Immature natural killer cell (primary cell): ENCODE data around the gene ASTN1. TPM values are rescaled to one million over a fixed set of nuclear protein-coding genes. Genes with fewer than 3 reads are reported as not detected.

Experiments used
- DNase-seq, 3 donors: peaks; one replicate each; pipeline ENCODE4 v3.0.0; 2022; ENCODE audit warnings: mixed read lengths in 1 of 3
- H3K27ac Mint-ChIP-seq, 6 donors: one replicate each; pipeline ENCODE4 v1.8.0; 2020; ENCODE audit warnings: mixed read lengths in 6 of 6, mild to moderate bottlenecking in 5 of 6, inconsistent platforms in 4 of 6, moderate library complexity in 3 of 6
- H3K27me3 Mint-ChIP-seq, 3 donors: one replicate each; pipeline ENCODE4 v1.8.0; 2020 to 2021; ENCODE audit warnings: low read depth in 3 of 3, mild to moderate bottlenecking in 3 of 3, mixed read lengths in 3 of 3, moderate library complexity in 3 of 3, inconsistent platforms in 1 of 3
- H3K36me3 Mint-ChIP-seq, 3 donors: one replicate each; pipeline ENCODE4 v1.8.0; 2020; ENCODE audit warnings: mixed read lengths in 3 of 3, inconsistent platforms in 2 of 3, mild to moderate bottlenecking in 2 of 3
- H3K4me1 Mint-ChIP-seq, 2 donors: one replicate each; pipeline ENCODE4 v1.8.0; 2020; ENCODE audit warnings: inconsistent platforms in 2 of 2, mild to moderate bottlenecking in 2 of 2, mixed read lengths in 2 of 2, moderate library complexity in 1 of 2
- H3K4me3 Mint-ChIP-seq, 5 donors: one replicate each; pipeline ENCODE4 v1.8.0; 2020; ENCODE audit warnings: mild to moderate bottlenecking in 5 of 5, mixed read lengths in 5 of 5, inconsistent platforms in 3 of 5, moderate library complexity in 3 of 5
- H3K9me3 Mint-ChIP-seq, 6 donors: one replicate each; pipeline ENCODE4 v1.8.0; 2020; ENCODE audit warnings: mild to moderate bottlenecking in 6 of 6, mixed read lengths in 6 of 6, inconsistent platforms in 4 of 6, moderate library complexity in 3 of 6
- polyA plus RNA-seq, 3 donors: library from polyadenylated mRNA; unstranded; fragments of 300-500 nt; fragmentation: Illumina TruSeq; gene quantifications; one replicate each; pipeline ENCODE4 v1.2.3, GENCODE V29; 2021

The ASTN1 gene
- polyA plus RNA-seq, 3 donors from 2014 or later: not detected

GRCh38 chr1:177023726-177024125 is 140.8 kb downstream of the ASTN1 start:
- Mint-ChIP-seq H3K27me3 (no peaks in the 10 kb centered on the region), H3K27ac (no peak overlapping the region), H3K9me3 (peaks cover 0 to 9% (median 2%) of the 10 kb centered on the region in 6 donors), H3K4me3 (no peak overlapping the region), H3K4me1 (no peaks in the 10 kb centered on the region), H3K36me3 (no peaks in the 10 kb centered on the region)
- DNase-seq: no peak

- H3K27ac Mint-ChIP-seq: no peak overlapping the region
- no peaks in the 10 kb centered on the region for H3K4me1 Mint-ChIP-seq
- H3K4me3 Mint-ChIP-seq: no peak overlapping the region
- no peak for DNase-seq
- no peaks in the 10 kb centered on the region for H3K27me3 Mint-ChIP-seq
- no peaks in the 10 kb centered on the region for H3K36me3 Mint-ChIP-seq
- peaks cover 0 to 9% (median 2%) of the 10 kb centered on the region in 6 donors for H3K9me3 Mint-ChIP-seq
These were observed 141.3 kb downstream of the ASTN1 start for GRCh38 chr1:177023249-177023648.

DNA sequence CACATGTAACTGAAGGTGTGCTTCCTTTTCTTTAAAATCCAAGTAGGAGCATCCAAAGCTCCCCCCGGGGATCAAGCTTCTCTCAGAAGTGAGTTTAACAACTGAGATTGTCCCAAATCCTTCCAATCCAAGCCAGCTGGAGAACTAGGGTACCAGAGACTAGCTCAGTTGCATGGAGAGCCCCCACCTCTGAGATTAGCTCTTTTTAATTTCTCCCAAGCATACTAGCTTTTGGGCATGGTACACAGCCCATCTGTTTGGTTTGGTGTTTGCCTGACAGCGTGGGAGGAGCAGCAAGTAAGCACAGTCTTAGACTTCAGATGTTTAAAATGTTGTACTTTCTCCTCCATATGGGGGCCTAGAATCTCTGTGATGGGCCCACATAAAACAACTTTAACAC is 142.8 kb downstream of the ASTN1 start:
- Mint-ChIP-seq H3K4me3 (no peak overlapping the region), H3K4me1 (no peaks in the 10 kb centered on the region), H3K27me3 (no peaks in the 10 kb centered on the region), H3K27ac (no peak overlapping the region), H3K36me3 (no peaks in the 10 kb centered on the region), H3K9me3 (peaks cover 0 to 4% (median 2%) of the 10 kb centered on the region in 6 donors)
- DNase-seq: no peak

DNA sequence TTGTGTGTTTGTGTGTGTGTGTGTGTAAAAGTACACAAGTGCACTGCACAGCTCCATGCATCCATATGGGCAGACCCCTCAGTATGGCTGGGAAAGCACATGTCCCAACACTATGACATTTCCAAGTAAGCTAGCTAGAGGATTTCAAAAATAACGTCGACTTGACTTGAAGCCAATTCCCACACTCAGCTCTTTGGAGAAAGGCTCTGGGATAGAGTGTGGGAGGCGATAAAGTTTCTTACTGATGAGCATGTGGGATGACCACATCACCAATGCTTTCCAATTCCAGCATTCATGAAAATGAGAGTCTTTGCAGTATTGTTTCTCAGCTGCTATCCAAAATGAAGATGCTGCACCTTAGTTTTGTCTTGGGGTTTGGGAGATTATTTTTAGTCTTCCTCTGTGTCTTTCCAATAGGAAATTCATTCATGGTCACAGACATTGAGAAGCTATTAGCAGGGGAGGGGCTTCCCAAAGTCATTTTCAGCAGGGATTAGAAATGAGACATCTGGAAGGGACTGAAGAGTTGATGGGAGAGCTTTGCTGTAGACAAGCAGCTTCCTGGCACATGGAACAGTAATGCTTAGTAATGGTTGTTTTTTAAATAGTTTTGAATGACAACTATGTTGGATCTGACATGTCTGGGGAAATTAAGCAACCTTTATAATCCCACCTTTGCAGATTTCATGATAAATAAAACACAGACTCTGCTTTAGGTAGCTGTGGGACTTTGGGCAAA is 143.5 kb downstream of the ASTN1 start:
- H3K27me3 Mint-ChIP-seq: no peaks in the 10 kb centered on the region
- peaks cover 0 to 6% (median under 1%) of the 10 kb centered on the region in 6 donors for H3K9me3 Mint-ChIP-seq
- H3K4me3 Mint-ChIP-seq: no peak overlapping the region
- no peaks in the 10 kb centered on the region for H3K4me1 Mint-ChIP-seq
- no peaks in the 10 kb centered on the region for H3K36me3 Mint-ChIP-seq
- H3K27ac Mint-ChIP-seq: no peak overlapping the region
- DNase-seq: no peak

- no peaks in the 10 kb centered on the region for H3K36me3 Mint-ChIP-seq
- H3K27ac Mint-ChIP-seq: no peak overlapping the region
- no peaks in the 10 kb centered on the region for H3K4me1 Mint-ChIP-seq
- H3K9me3 Mint-ChIP-seq: peaks cover 0 to 7% (median 2%) of the 10 kb centered on the region in 6 donors
- H3K27me3 Mint-ChIP-seq: no peaks in the 10 kb centered on the region
- DNase-seq: no peak
- H3K4me3 Mint-ChIP-seq: no peak overlapping the region
These were observed 147.1 kb downstream of the ASTN1 start for GRCh38 chr1:177017287-177017852.

DNA sequence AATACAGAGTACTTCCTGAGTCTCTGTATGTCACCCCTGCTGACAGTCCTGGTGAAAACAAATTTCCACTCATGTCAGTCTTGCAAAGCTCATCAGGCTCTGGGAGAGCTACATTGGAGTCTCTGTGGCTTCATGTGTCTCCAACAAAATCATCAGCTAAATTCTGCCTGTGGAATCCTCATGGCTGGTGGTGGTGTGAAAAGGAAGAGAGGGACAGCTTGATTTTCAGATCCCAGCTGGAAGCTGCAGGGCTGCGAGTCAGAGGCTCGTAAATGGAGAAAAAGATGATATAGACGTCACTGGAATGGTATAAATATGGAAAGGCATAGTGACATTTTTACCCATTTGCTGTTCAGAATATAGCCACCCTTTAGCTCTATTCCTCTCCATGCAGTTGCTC is 150.2 kb downstream of the ASTN1 start:
- no peak overlapping the region for H3K4me3 Mint-ChIP-seq
- no peaks in the 10 kb centered on the region for H3K27me3 Mint-ChIP-seq
- peaks cover 0 to 11% (median 4%) of the 10 kb centered on the region in 6 donors for H3K9me3 Mint-ChIP-seq
- H3K4me1 Mint-ChIP-seq: no peaks in the 10 kb centered on the region
- H3K27ac Mint-ChIP-seq: no peak overlapping the region
- DNase-seq: no peak
- no peaks in the 10 kb centered on the region for H3K36me3 Mint-ChIP-seq

GRCh38 chr1:177012342-177012925 is 152.1 kb downstream of the ASTN1 start:
- Mint-ChIP-seq H3K27me3 (no peaks in the 10 kb centered on the region), H3K9me3 (peaks cover 0 to 18% (median 7%) of the 10 kb centered on the region in 6 donors), H3K4me1 (no peaks in the 10 kb centered on the region), H3K27ac (no peak overlapping the region), H3K36me3 (no peaks in the 10 kb centered on the region), H3K4me3 (no peak overlapping the region)
- no peak for DNase-seq

DNA sequence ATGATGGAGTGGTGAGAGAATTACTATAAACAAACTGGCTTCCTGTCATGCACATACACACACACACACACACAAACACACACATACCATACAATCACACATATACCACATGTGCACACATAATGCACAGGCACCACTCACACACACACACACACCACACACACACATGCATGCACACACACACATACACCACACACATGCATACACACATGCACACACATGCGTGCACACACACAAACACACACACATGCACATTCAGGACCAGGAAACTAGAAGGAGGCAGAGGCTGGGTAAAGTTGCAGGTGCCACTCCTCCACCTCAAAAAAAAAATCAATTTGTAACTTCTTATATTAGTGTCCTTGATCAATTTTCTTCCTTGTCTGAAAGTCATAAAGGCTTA is 153.0 kb downstream of the ASTN1 start:
- no peaks in the 10 kb centered on the region for H3K36me3 Mint-ChIP-seq
- H3K27me3 Mint-ChIP-seq: no peaks in the 10 kb centered on the region
- no peak for DNase-seq
- H3K9me3 Mint-ChIP-seq: peaks cover 0 to 19% (median 6%) of the 10 kb centered on the region in 6 donors
- H3K27ac Mint-ChIP-seq: no peak overlapping the region
- H3K4me3 Mint-ChIP-seq: no peak overlapping the region
- no peaks in the 10 kb centered on the region for H3K4me1 Mint-ChIP-seq

GRCh38 chr1:177010211-177010825 is 154.2 kb downstream of the ASTN1 start:
- Mint-ChIP-seq H3K9me3 (peaks cover 0 to 19% (median 5%) of the 10 kb centered on the region in 6 donors), H3K27ac (no peak overlapping the region), H3K4me3 (no peak overlapping the region), H3K4me1 (no peaks in the 10 kb centered on the region), H3K36me3 (no peaks in the 10 kb centered on the region), H3K27me3 (peaks cover 0 to 2% (median 0%) of the 10 kb centered on the region in 3 donors)
- no peak for DNase-seq

- peaks cover 0 to 19% (median 5%) of the 10 kb centered on the region in 6 donors for H3K9me3 Mint-ChIP-seq
- no peaks in the 10 kb centered on the region for H3K4me1 Mint-ChIP-seq
- no peak overlapping the region for H3K27ac Mint-ChIP-seq
- no peaks in the 10 kb centered on the region for H3K36me3 Mint-ChIP-seq
- no peak for DNase-seq
- H3K27me3 Mint-ChIP-seq: peaks cover 0 to 2% (median 0%) of the 10 kb centered on the region in 3 donors
- H3K4me3 Mint-ChIP-seq: no peak overlapping the region
These were observed 155.9 kb downstream of the ASTN1 start for GRCh38 chr1:177008653-177009052.

- peaks cover 0 to 24% (median 5%) of the 10 kb centered on the region in 6 donors for H3K9me3 Mint-ChIP-seq
- H3K4me3 Mint-ChIP-seq: no peak overlapping the region
- H3K36me3 Mint-ChIP-seq: no peaks in the 10 kb centered on the region
- no peak for DNase-seq
- H3K27ac Mint-ChIP-seq: no peak overlapping the region
- H3K4me1 Mint-ChIP-seq: no peaks in the 10 kb centered on the region
- H3K27me3 Mint-ChIP-seq: peaks cover 0 to 2% (median 0%) of the 10 kb centered on the region in 3 donors
These were observed 156.9 kb downstream of the ASTN1 start for GRCh38 chr1:177007437-177008161.

DNA sequence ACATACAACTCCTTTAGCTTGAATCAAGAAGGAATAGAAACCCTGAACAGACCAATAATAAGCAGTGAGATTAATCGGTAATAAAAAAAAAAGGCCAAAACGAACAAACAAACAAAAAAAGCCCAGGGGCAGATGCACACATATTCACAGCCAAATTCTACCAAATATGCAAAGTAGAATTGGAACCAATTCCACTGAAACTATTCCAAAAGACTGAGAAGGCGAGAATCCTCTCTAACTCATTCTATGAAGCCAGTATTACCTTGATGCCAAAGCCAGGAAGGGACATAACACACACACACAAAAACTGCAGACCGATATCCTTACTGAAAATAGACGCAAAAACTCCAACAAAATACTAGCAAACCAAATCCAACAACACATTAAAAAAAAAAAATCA is 161.6 kb downstream of the ASTN1 start:
- peaks cover 0 to 17% (median under 1%) of the 10 kb centered on the region in 6 donors for H3K9me3 Mint-ChIP-seq
- H3K4me1 Mint-ChIP-seq: no peaks in the 10 kb centered on the region
- DNase-seq: no peak
- H3K27ac Mint-ChIP-seq: no peak overlapping the region
- H3K36me3 Mint-ChIP-seq: no peaks in the 10 kb centered on the region
- peaks cover 0 to 2% (median 0%) of the 10 kb centered on the region in 3 donors for H3K27me3 Mint-ChIP-seq
- H3K4me3 Mint-ChIP-seq: no peak overlapping the region

DNA sequence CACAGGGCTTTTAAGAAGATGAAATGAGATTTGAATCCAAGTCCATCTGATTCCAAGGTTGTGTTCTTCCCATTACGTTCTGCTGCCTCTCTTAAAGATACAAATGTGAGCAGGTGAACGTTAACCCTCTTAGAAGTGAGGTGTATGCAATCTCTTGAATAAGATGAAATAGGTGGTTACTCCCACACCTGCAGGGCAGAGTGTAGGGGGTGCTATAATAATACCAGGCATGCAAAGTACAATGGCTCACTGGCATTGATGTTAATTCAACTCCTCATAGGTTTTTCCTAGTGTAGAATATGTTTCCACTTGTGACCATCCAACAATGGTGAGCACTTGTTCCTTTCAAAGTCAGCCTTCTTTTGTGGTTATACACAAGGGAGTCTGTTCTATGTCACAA is 163.0 kb downstream of the ASTN1 start:
- H3K9me3 Mint-ChIP-seq: peaks cover 0 to 17% (median 3%) of the 10 kb centered on the region in 6 donors
- no peak overlapping the region for H3K27ac Mint-ChIP-seq
- no peak overlapping the region for H3K4me3 Mint-ChIP-seq
- no peak for DNase-seq
- no peaks in the 10 kb centered on the region for H3K4me1 Mint-ChIP-seq
- no peaks in the 10 kb centered on the region for H3K36me3 Mint-ChIP-seq
- H3K27me3 Mint-ChIP-seq: peaks cover 0 to 4% (median 0%) of the 10 kb centered on the region in 3 donors
